Measurements from ENCODE around the gene WDR47.
"Not testable (repeated sequence)": the region's sequence is repeated elsewhere in the genome, so short reads cannot be mapped to it uniquely, and the experiment has no call there.

WDR47 gene

DNA sequence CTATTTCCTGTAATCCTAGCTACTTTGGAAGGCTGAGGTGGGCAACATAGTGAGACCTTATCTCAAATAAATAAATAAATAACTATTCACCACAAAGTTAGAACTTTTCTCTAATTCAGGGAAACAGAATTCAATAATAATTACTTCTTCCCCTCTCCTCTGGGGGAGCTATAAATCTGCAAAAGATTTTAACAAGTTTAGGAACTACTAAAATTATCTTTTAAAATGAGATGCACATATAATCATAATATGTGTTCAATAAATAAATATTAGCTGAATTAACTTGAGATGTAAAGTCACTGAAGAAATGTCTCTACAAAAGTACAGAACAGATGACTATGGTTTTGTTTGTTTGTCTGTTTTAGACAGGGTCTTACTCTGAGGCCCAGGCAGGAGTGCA, 14.1 kb downstream of the WDR47 start:
- peaks cover 1% of the 10 kb centered on the region for H3K36me3 Mint-ChIP-seq
- no peaks in the 10 kb centered on the region for H3K4me1 Mint-ChIP-seq (ENCODE audit: low read depth)
- H3K27ac Mint-ChIP-seq: no peak overlapping the region
- H3K9me3 Mint-ChIP-seq (ENCODE audit: low read depth): no peaks in the 10 kb centered on the region
- H3K27me3 Mint-ChIP-seq: no peaks in the 10 kb centered on the region
- no peak overlapping the region for H3K4me3 Mint-ChIP-seq

GRCh38 chr1:109025694-109026093, 16.2 kb downstream of the WDR47 start:
- no peaks in the 10 kb centered on the region for H3K36me3 Mint-ChIP-seq
- H3K4me1 Mint-ChIP-seq (ENCODE audit: low read depth): no peaks in the 10 kb centered on the region
- H3K27ac Mint-ChIP-seq: no peak overlapping the region
- H3K4me3 Mint-ChIP-seq: no peak overlapping the region
- no peaks in the 10 kb centered on the region for H3K27me3 Mint-ChIP-seq
- no peaks in the 10 kb centered on the region for H3K9me3 Mint-ChIP-seq (ENCODE audit: low read depth)

GRCh38 chr1:109024646-109025045, 17.3 kb downstream of the WDR47 start:
- H3K36me3 Mint-ChIP-seq: peaks cover under 1% of the 10 kb centered on the region
- no peak overlapping the region for H3K27ac Mint-ChIP-seq
- H3K27me3 Mint-ChIP-seq: no peaks in the 10 kb centered on the region
- no peaks in the 10 kb centered on the region for H3K4me1 Mint-ChIP-seq (ENCODE audit: low read depth)
- no peak overlapping the region for H3K4me3 Mint-ChIP-seq
- H3K9me3 Mint-ChIP-seq (ENCODE audit: low read depth): no peaks in the 10 kb centered on the region

DNA sequence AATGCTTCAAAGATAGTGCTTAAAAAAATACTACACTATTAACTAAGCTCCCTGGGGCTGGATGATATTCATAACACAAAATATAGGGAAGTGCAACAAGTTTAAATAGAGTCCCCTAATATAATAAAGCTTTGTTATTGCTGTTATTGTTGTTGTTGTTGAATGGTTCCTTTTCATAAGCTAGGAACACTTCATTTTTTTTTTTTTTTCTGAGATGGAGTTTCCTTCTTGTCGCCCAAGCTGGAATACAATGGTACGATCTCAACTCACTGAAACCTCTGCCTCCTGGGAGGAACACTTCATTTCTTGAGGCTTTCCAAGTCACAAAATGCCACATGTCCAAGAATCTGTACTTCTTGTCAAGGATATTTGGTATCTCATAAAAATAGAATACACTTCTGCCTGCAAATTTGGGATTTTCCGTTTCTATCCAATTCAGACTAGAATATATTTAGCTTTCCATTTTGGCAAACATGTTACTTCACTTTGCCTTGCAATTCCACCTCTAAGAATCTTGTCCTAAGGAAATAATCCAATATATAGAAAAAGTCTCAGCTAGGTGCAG, 21.1 kb downstream of the WDR47 start:
- Mint-ChIP-seq H3K27me3 (no peaks in the 10 kb centered on the region), H3K4me1 (ENCODE audit: low read depth) (no peaks in the 10 kb centered on the region), H3K4me3 (no peak overlapping the region), H3K9me3 (ENCODE audit: low read depth) (peaks cover 11% of the 10 kb centered on the region), H3K27ac (no peak overlapping the region), H3K36me3 (peaks cover 16% of the 10 kb centered on the region)

DNA sequence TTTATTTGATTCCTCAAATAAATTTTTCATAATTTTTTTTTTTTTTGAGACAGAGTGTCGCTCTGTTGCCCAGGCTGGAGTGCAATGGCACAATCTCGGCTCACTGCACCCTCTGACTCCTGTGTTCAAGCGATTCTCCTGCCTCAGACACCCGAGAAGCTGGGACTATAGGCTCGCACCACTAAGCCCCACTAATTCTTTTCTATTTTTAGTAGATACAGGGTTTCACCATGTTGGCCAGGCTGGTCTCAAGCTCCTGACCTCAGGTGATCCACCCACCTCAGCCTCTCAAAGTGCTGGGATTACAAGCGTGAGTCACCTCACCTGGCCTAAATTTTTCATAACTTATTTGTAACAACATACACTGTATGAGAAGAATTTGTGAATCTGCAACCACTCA, 24.2 kb downstream of the WDR47 start:
- Mint-ChIP-seq H3K36me3 (peaks cover 20% of the 10 kb centered on the region), H3K9me3 (ENCODE audit: low read depth) (peaks cover 11% of the 10 kb centered on the region)
- H3K4me1 Mint-ChIP-seq (ENCODE audit: low read depth); H3K27me3 Mint-ChIP-seq; H3K4me3 Mint-ChIP-seq; H3K27ac Mint-ChIP-seq: not testable (repeated sequence)

DNA sequence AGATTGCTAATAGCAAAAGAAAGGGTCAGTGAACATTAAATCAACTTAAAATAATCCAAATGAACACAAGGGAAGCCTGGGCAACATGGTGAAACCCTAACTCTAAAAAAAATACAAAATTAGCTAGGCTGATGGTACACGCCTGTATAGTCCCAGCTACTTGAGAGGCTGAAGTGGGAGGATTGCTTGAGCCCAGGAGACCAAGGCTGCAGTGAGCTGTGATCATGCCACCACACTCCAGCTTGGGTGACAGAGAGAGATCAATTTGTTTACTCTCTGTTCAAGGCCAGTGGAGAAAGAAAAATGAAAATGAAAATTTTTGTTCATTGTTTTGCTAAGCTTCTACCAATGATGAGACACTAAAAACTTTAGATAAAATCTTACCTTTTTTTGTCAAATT, 24.8 kb downstream of the WDR47 start:
- Mint-ChIP-seq H3K4me3 (no peak overlapping the region), H3K27me3 (no peaks in the 10 kb centered on the region), H3K36me3 (peaks cover 20% of the 10 kb centered on the region), H3K9me3 (ENCODE audit: low read depth) (peaks cover 11% of the 10 kb centered on the region), H3K4me1 (ENCODE audit: low read depth) (no peaks in the 10 kb centered on the region), H3K27ac (no peak overlapping the region)

- peaks cover 9% of the 10 kb centered on the region for H3K36me3 Mint-ChIP-seq
- H3K27ac Mint-ChIP-seq: no peak overlapping the region
- no peaks in the 10 kb centered on the region for H3K27me3 Mint-ChIP-seq
- H3K4me1 Mint-ChIP-seq (ENCODE audit: low read depth): no peaks in the 10 kb centered on the region
- H3K4me3 Mint-ChIP-seq: no peak overlapping the region
- H3K9me3 Mint-ChIP-seq (ENCODE audit: low read depth): peaks cover 1% of the 10 kb centered on the region
Observed at GRCh38 chr1:109011335-109011734, 30.6 kb downstream of the WDR47 start.

- H3K36me3 Mint-ChIP-seq: peaks cover 29% of the 10 kb centered on the region
- H3K4me3 Mint-ChIP-seq; H3K27ac Mint-ChIP-seq; H3K9me3 Mint-ChIP-seq (ENCODE audit: low read depth); H3K4me1 Mint-ChIP-seq (ENCODE audit: low read depth); H3K27me3 Mint-ChIP-seq: not testable (repeated sequence)
Observed at GRCh38 chr1:108996622-108997021, 45.3 kb downstream of the WDR47 start.

DNA sequence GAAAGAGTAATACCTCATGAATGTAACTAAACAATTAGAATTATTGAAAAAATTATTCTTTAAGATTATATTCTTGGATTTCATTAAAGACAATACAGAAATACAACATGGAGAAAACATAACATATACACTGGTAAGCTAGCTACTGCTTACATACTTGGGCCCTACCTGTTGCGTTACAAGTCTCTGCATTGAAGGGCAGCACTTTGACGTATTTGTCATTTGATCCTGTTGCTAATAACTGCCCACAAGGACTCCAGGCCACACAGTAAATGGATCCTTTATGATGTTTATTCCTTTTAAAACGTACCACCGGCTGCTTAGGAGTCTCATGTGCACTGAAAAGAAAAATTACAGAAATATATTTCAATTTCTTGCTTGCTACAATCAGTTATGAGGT, 58.8 kb downstream of the WDR47 start:
- Mint-ChIP-seq H3K27ac (no peak overlapping the region), H3K9me3 (ENCODE audit: low read depth) (no peaks in the 10 kb centered on the region), H3K4me1 (ENCODE audit: low read depth) (no peaks in the 10 kb centered on the region), H3K4me3 (no peak overlapping the region), H3K27me3 (no peaks in the 10 kb centered on the region), H3K36me3 (peaks cover 10% of the 10 kb centered on the region)

GRCh38 chr1:108976658-108977057, 65.2 kb downstream of the WDR47 start:
- no peak overlapping the region for H3K27ac Mint-ChIP-seq
- no peak overlapping the region for H3K4me3 Mint-ChIP-seq
- peaks cover 16% of the 10 kb centered on the region for H3K36me3 Mint-ChIP-seq
- no peaks in the 10 kb centered on the region for H3K27me3 Mint-ChIP-seq
- H3K9me3 Mint-ChIP-seq (ENCODE audit: low read depth): no peaks in the 10 kb centered on the region
- H3K4me1 Mint-ChIP-seq (ENCODE audit: low read depth): no peaks in the 10 kb centered on the region

DNA sequence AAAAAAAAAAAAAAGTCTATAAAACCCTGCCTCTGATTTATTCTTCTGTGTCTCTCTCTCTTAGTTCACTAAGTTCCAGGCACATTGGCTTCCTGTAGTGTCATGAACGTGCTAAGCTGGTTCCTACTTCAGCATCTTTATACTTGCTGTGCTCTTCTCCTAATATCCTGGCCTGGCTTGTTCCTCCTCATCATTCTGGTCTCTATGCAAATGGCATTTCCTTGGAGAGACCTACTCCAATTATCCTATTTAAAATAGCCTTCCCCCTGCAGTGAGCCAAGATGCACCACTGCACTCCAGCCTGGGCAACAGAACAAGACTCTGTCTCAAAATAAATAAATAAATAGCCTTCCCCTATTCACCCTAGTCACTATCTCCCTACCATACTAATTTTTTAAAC, 69.0 kb downstream of the WDR47 start:
- Mint-ChIP-seq H3K27me3 (no peaks in the 10 kb centered on the region), H3K27ac (no peak overlapping the region), H3K4me1 (ENCODE audit: low read depth) (no peaks in the 10 kb centered on the region)

DNA sequence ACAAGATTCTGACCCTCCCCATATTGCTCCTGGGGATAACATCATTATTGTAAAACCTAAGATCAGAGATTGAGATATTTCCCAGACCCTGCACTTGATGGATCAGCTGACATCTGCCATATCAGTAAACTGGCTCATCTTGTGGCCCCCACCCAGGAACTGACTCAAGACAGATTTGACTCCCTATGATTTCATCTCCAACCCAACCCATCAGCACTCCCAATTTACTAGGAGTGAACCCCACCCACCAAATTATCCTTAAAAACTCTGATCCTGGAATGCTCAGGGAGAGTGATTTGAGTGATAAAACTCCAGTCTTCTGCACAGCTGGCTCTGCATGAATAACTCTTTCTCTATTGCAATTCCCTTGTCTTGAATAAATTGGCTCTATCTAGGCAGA, 72.6 kb downstream of the WDR47 start:
- Mint-ChIP-seq H3K36me3 (peaks cover 19% of the 10 kb centered on the region), H3K9me3 (ENCODE audit: low read depth) (no peaks in the 10 kb centered on the region), H3K27ac (no peak overlapping the region), H3K4me1 (ENCODE audit: low read depth) (no peaks in the 10 kb centered on the region), H3K27me3 (no peaks in the 10 kb centered on the region), H3K4me3 (no peak overlapping the region)

More for the DNA sequence above, 69.0 kb downstream of the WDR47 start:
- Mint-ChIP-seq H3K9me3 (ENCODE audit: low read depth) (no peaks in the 10 kb centered on the region), H3K36me3 (peaks cover 25% of the 10 kb centered on the region), H3K4me3 (no peak overlapping the region)

GRCh38 chr1:108963052-108963686, 78.7 kb downstream of the WDR47 start, which contains the start of gene CLCC1:
TSS of gene CLCC1 (minus strand) at chr1:108963484. CDS start at chr1:108950437, 13,047 bp downstream.
- H3K4me3 Mint-ChIP-seq: peak within 1 kb of the TSS; percentile 88
- H3K9me3 Mint-ChIP-seq (ENCODE audit: low read depth): no peaks in the 10 kb centered on the region
- peak within 1 kb of the TSS; percentile 87 for H3K27ac Mint-ChIP-seq
- H3K4me1 Mint-ChIP-seq (ENCODE audit: low read depth): peaks cover 29% of the 10 kb centered on the region
- H3K36me3 Mint-ChIP-seq: peaks cover 13% of the 10 kb centered on the region
- peaks cover 2% of the 10 kb centered on the region for H3K27me3 Mint-ChIP-seq

- Mint-ChIP-seq H3K4me1 (ENCODE audit: low read depth) (peaks cover 34% of the 10 kb centered on the region), H3K4me3 (peak overlapping the region; percentile 88), H3K27me3 (peaks cover 2% of the 10 kb centered on the region), H3K36me3 (peaks cover 14% of the 10 kb centered on the region), H3K27ac (peak overlapping the region; percentile 81), H3K9me3 (ENCODE audit: low read depth) (no peaks in the 10 kb centered on the region)
Observed at GRCh38 chr1:108962681-108963051, 79.2 kb downstream of the WDR47 start.

GRCh38 chr1:108961752-108962486, 80.0 kb downstream of the WDR47 start:
- Mint-ChIP-seq H3K4me1 (ENCODE audit: low read depth) (peaks cover 42% of the 10 kb centered on the region), H3K27ac (peak overlapping the region; percentile 81), H3K36me3 (peaks cover 15% of the 10 kb centered on the region), H3K4me3 (peak overlapping the region; percentile 88), H3K27me3 (peaks cover 2% of the 10 kb centered on the region), H3K9me3 (ENCODE audit: low read depth) (no peaks in the 10 kb centered on the region)
